ENCODE measurements around the gene PTPA. TPM values are rescaled to one million over a fixed set of nuclear protein-coding genes. Genes with fewer than 3 reads are reported as not detected.
A peak's percentile ranks its signal among the peaks of the same experiment; 100 is the strongest.

The PTPA gene
- total and polyA plus RNA-seq, 2 experiments from 2014 or later = 60.8 to 113 TPM

- H3K27me3 ChIP-seq (replicated peaks; ENCODE audit: insufficient read depth) = no peaks in the 10 kb centered on the region
- no peaks in the 10 kb centered on the region for H3K36me3 ChIP-seq (ENCODE audit: low read depth)
- no peaks in the 10 kb centered on the region for H3K4me1 ChIP-seq (ENCODE audit: insufficient read depth)
- no peaks in the 10 kb centered on the region for H3K9me2 ChIP-seq (ENCODE audit: insufficient read depth)
- DNase-seq = no peak
- no peak overlapping the region for H3K27ac ChIP-seq
- no peak overlapping the region for H3K4me3 ChIP-seq
- no peak overlapping the region for H3K4me2 ChIP-seq (ENCODE audit: unreplicated experiment)
- H3K9me3 ChIP-seq (ENCODE audit: low read depth) = no peaks in the 10 kb centered on the region
- H4K20me1 ChIP-seq (ENCODE audit: insufficient read depth) = no peaks in the 10 kb centered on the region
- TF ChIP-seq EZH2 (IDR thresholded peaks at IDR 0.05; ENCODE audit: insufficient read depth, poor library complexity, severe bottlenecking) = no peak
- TF ChIP-seq EZH2phosphoT487 (IDR thresholded peaks at IDR 0.05; ENCODE audit: insufficient read depth, low read depth) = no peak
- WGBS, 2 experiments (ENCODE audit: low coverage in 1 of 2, low lambda C conversion rate in 2 of 2, missing lambda C conversion rate in 2 of 2) = 97 to 98% methylated on average over 7 of the region's 7 CpGs
- no peaks in the 10 kb centered on the region for H3K79me2 ChIP-seq (ENCODE audit: insufficient read depth)
- no peaks in the 10 kb centered on the region for H3F3A ChIP-seq (ENCODE audit: insufficient read depth)
- H3K9ac ChIP-seq = no peak overlapping the region
- H2AFZ ChIP-seq = no peak overlapping the region
- in situ Hi-C loops (cut with MboI) = no loop called here
Observed at GRCh38 chr9:129101279-129101678, 9.9 kb upstream of the PTPA start.

DNA sequence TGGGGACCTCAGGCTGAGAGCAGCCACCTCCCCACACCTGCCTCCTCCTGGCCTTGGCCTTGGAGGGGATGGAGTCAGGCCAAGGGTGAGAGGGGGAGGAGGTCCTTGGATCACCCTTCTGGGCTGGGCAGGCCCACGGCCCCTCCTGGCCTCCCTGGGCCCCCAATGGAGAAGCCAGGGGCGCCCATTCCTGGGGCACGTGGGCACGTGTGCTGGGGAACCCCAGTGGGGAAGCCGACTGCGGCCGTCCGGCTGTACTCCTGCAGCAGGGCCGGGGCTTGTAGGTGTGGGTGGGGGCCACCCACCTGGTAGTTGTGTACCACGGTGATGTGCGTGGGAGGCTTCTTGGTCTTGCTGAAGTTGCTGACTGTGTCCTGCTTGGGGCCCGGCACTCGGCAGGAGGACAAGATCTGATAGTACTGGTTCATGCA lies 9.1 kb upstream of the PTPA start:
- DNase-seq = no peak
- Histone ChIP-seq H2AFZ (no peak overlapping the region), H3F3A (ENCODE audit: insufficient read depth) (no peaks in the 10 kb centered on the region), H3K79me2 (ENCODE audit: insufficient read depth) (no peaks in the 10 kb centered on the region), H3K4me3 (no peak overlapping the region), H3K27ac (no peak overlapping the region), H3K9me3 (ENCODE audit: low read depth) (no peaks in the 10 kb centered on the region), H3K27me3 (replicated peaks; ENCODE audit: insufficient read depth) (no peaks in the 10 kb centered on the region), H4K20me1 (ENCODE audit: insufficient read depth) (no peaks in the 10 kb centered on the region), H3K36me3 (ENCODE audit: low read depth) (no peaks in the 10 kb centered on the region), H3K9ac (no peak overlapping the region), H3K9me2 (ENCODE audit: insufficient read depth) (no peaks in the 10 kb centered on the region), H3K4me2 (ENCODE audit: unreplicated experiment) (no peak overlapping the region), H3K4me1 (ENCODE audit: insufficient read depth) (no peaks in the 10 kb centered on the region)
- 94 to 95% methylated on average over 13 of the region's 13 CpGs for WGBS, 2 experiments (ENCODE audit: low coverage in 1 of 2, low lambda C conversion rate in 2 of 2, missing lambda C conversion rate in 2 of 2)
- in situ Hi-C loops (cut with MboI) = no loop called here
- no peak for TF ChIP-seq EZH2 (IDR thresholded peaks at IDR 0.05; ENCODE audit: insufficient read depth, poor library complexity, severe bottlenecking)
- no peak for TF ChIP-seq EZH2phosphoT487 (IDR thresholded peaks at IDR 0.05; ENCODE audit: insufficient read depth, low read depth)

GRCh38 chr9:129102791-129103594 lies 8.2 kb upstream of the PTPA start:
- Histone ChIP-seq H3K27me3 (replicated peaks; ENCODE audit: insufficient read depth) (no peaks in the 10 kb centered on the region), H3K9ac (no peak overlapping the region), H2AFZ (no peak overlapping the region), H3K9me2 (ENCODE audit: insufficient read depth) (no peaks in the 10 kb centered on the region), H3F3A (ENCODE audit: insufficient read depth) (no peaks in the 10 kb centered on the region), H3K4me1 (ENCODE audit: insufficient read depth) (no peaks in the 10 kb centered on the region), H3K79me2 (ENCODE audit: insufficient read depth) (no peaks in the 10 kb centered on the region), H3K4me2 (ENCODE audit: unreplicated experiment) (no peak overlapping the region), H3K4me3 (no peak overlapping the region), H3K27ac (no peak overlapping the region), H3K9me3 (ENCODE audit: low read depth) (no peaks in the 10 kb centered on the region), H3K36me3 (ENCODE audit: low read depth) (no peaks in the 10 kb centered on the region), H4K20me1 (ENCODE audit: insufficient read depth) (no peaks in the 10 kb centered on the region)
- peak; percentile 68 for DNase-seq
- WGBS, 2 experiments (ENCODE audit: low coverage in 1 of 2, low lambda C conversion rate in 2 of 2, missing lambda C conversion rate in 2 of 2) = 67 to 73% methylated on average over 14 of the region's 14 CpGs
- in situ Hi-C loops (cut with MboI) = no loop called here
- no peak for TF ChIP-seq EZH2 (IDR thresholded peaks at IDR 0.05; ENCODE audit: insufficient read depth, poor library complexity, severe bottlenecking)

- Histone ChIP-seq H3K9me3 (ENCODE audit: low read depth) (no peaks in the 10 kb centered on the region), H3K27ac (no peak overlapping the region), H3K9me2 (ENCODE audit: insufficient read depth) (no peaks in the 10 kb centered on the region), H3K4me2 (ENCODE audit: unreplicated experiment) (no peak overlapping the region), H3F3A (ENCODE audit: insufficient read depth) (no peaks in the 10 kb centered on the region), H3K36me3 (ENCODE audit: low read depth) (no peaks in the 10 kb centered on the region), H3K27me3 (replicated peaks; ENCODE audit: insufficient read depth) (no peaks in the 10 kb centered on the region), H3K79me2 (ENCODE audit: insufficient read depth) (peaks cover under 1% of the 10 kb centered on the region; the same call in 1 of the 2 replicates), H3K9ac (no peak overlapping the region), H2AFZ (no peak overlapping the region), H3K4me1 (ENCODE audit: insufficient read depth) (no peaks in the 10 kb centered on the region), H3K4me3 (no peak overlapping the region), H4K20me1 (ENCODE audit: insufficient read depth) (no peaks in the 10 kb centered on the region)
- no peak for DNase-seq
- WGBS, 2 experiments (ENCODE audit: low coverage in 1 of 2, low lambda C conversion rate in 2 of 2, missing lambda C conversion rate in 2 of 2) = 95 to 97% methylated on average over 4 of the region's 4 CpGs
- TF ChIP-seq EZH2 (IDR thresholded peaks at IDR 0.05; ENCODE audit: insufficient read depth, poor library complexity, severe bottlenecking) (no peak), EZH2phosphoT487 (IDR thresholded peaks at IDR 0.05; ENCODE audit: insufficient read depth, low read depth) (no peak)
- in situ Hi-C loops (cut with MboI) = no loop called here
Observed at GRCh38 chr9:129103595-129103965, 7.6 kb upstream of the PTPA start.

Measured in GM23248 (cell line).